Skeletal muscle satellite cell (primary cell): Measurements from ENCODE around the gene PIGA.
"Not testable (repeated sequence)": the region's sequence is repeated elsewhere in the genome, so short reads cannot be mapped to it uniquely, and the experiment has no call there.

Experiments used
- H3K27me3 ChIP-seq: 2 replicates; pipeline ENCODE4 v1.7.0; 2013; ENCODE audit warnings: low read length; ENCODE audit not compliant: control insufficient read depth, insufficient read depth
- H3K36me3 ChIP-seq: 2 replicates; pipeline ENCODE4 v1.7.0; 2013; ENCODE audit warnings: mild to moderate bottlenecking, control low read depth, low read length; ENCODE audit not compliant: insufficient read depth
- H3K4me1 ChIP-seq: 2 replicates; pipeline ENCODE4 v1.7.0; 2013; ENCODE audit warnings: low read length; ENCODE audit not compliant: control insufficient read depth, insufficient read depth
- H3K4me2 ChIP-seq: 2 replicates; pipeline ENCODE4 v1.7.0; 2013; ENCODE audit warnings: mild to moderate bottlenecking, low read length
- H3K4me3 ChIP-seq: 2 replicates; pipeline ENCODE4 v1.7.0; 2013; ENCODE audit warnings: low read length
- H3K9ac ChIP-seq: 2 replicates; pipeline ENCODE4 v1.7.0; 2013; ENCODE audit warnings: mild to moderate bottlenecking, low read depth, low read length, moderate library complexity
- H3K9me3 ChIP-seq: replicated peaks from 2 replicates; pipeline ENCODE4 v1.7.0; 2013; ENCODE audit warnings: mild to moderate bottlenecking, control low read depth, low read length

PIGA gene

GRCh38 chrX:15277604-15278003 is 57.7 kb downstream of the PIGA start:
- no peaks in the 10 kb centered on the region for H3K36me3 ChIP-seq
- H3K9me3 ChIP-seq: no peaks in the 10 kb centered on the region
- H3K27me3 ChIP-seq: no peaks in the 10 kb centered on the region
- H3K4me2 ChIP-seq: no peak overlapping the region
- H3K4me3 ChIP-seq: no peak overlapping the region
- no peak overlapping the region for H3K9ac ChIP-seq
- H3K4me1 ChIP-seq: no peaks in the 10 kb centered on the region

DNA sequence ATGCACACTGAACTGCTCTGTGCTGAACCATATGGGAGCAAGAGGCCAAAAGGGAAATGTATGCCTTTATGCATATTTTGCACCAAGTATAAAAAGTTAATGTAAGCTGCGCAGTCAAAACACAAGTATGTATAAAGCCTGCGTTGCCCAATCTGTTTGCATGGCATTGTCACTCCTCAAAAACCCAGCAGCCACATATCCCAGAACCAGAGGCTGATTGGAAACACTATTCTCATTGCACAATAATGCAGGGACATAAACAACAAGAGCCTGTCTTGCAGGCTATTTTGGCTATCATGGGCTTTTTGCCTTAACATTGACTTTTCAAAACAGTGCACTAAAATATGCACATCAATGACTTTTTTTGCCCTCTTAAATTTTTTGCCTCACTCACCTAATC is 60.4 kb downstream of the PIGA start:
- H3K27me3 ChIP-seq: no peaks in the 10 kb centered on the region
- no peak overlapping the region for H3K4me3 ChIP-seq
- no peaks in the 10 kb centered on the region for H3K9me3 ChIP-seq
- H3K36me3 ChIP-seq: no peaks in the 10 kb centered on the region
- no peaks in the 10 kb centered on the region for H3K4me1 ChIP-seq
- no peak overlapping the region for H3K4me2 ChIP-seq
- H3K9ac ChIP-seq: no peak overlapping the region

DNA sequence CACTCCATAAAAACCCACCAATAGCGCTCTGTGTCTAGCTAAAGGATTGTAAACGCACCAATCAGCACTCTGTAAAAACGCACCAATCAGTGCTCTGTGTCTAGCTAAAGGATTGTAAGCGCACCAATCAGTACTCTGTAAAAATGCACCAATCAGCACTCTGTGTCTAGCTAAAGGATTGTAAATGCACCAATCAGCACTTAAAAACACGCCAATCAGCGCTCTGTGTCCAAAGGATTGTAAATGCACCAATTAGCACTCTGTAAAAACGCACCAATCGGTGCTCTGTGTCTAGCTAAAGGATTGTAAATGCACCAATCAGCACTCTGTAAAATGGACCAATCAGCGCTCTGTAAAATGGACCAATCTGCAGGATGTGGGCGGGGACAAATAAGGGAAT is 62.0 kb downstream of the PIGA start:
- H3K4me2 ChIP-seq, H3K4me1 ChIP-seq, H3K9ac ChIP-seq, H3K4me3 ChIP-seq, H3K9me3 ChIP-seq, H3K27me3 ChIP-seq, H3K36me3 ChIP-seq: not testable (repeated sequence)

- H3K36me3 ChIP-seq: no peaks in the 10 kb centered on the region
- no peak overlapping the region for H3K4me3 ChIP-seq
- H3K4me2 ChIP-seq: no peak overlapping the region
- no peaks in the 10 kb centered on the region for H3K27me3 ChIP-seq
- no peaks in the 10 kb centered on the region for H3K4me1 ChIP-seq
- no peaks in the 10 kb centered on the region for H3K9me3 ChIP-seq
- no peak overlapping the region for H3K9ac ChIP-seq
Observed at GRCh38 chrX:15271757-15272156, 63.6 kb downstream of the PIGA start.

DNA sequence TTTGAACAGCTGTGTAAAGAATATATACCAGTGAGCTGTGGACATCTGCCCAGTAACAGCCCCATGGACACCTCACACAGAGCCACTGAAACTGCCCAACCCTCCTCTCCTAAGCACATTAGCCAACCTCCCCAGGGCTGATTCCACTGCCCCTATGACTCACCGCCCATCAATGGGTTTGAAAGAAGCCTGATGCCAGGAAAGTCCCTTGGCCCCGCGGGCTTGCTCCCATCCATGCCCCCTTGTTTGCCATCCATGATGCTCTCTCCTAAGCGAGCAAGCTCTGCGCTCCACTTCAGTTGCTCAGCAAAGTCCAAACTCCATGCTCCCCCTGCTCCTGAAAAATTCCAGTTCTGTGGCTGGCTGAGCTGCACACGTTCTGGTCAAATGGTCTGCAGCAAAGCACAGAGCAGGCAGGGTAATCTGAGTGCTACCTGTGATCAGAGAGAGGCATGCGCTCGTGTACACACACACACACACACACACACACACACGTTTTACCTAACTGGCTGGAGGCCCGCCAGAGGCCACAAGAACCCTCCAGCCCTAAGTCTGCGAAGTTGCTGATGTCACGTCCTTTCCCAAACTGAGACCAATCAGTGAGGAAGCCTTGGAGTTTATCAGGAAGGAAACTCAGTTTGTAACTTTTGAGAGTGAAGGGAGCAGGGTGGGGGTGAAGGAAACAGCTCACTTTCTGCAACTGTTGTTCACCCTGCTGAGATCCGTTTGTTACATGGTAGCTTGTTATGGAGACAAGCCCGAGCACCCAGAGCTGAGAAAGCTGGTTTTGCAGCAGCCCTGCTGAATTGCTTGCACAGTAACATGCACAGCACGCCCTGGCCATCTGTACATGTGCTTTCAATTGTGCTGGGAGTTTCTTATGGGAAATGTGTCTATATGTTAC is 65.5 kb downstream of the PIGA start, which contains the start of gene ASB9:
Gene ASB9, minus strand, starts transcription at position 466 of the 904 bp plus-strand sequence. Its CDS starts 209 bp downstream, at position 257.
- H3K4me1 ChIP-seq: no peaks in the 10 kb centered on the region
- no peaks in the 10 kb centered on the region for H3K27me3 ChIP-seq
- no peak within 1 kb of the TSS for H3K4me2 ChIP-seq
- H3K4me3 ChIP-seq: no peak within 1 kb of the TSS
- no peaks in the 10 kb centered on the region for H3K36me3 ChIP-seq
- no peaks in the 10 kb centered on the region for H3K9me3 ChIP-seq
- H3K9ac ChIP-seq: no peak within 1 kb of the TSS
